MG63 (cell line): ENCODE measurements around the gene HIVEP2. TPM values are rescaled to one million over a fixed set of nuclear protein-coding genes. Genes with fewer than 3 reads are reported as not detected.
A peak's percentile ranks its signal among the peaks of the same experiment; 100 is the strongest.

ENCODE experiments used
- DNase-seq: peaks from one replicate; pipeline ENCODE4 v3.0.0-alpha.2; 2020
- H3K27me3 ChIP-seq: fragments of 250-450 bp; sonication (Bioruptor Pico); 2 replicates; pipeline ENCODE4 v1.5.1; 2020; ENCODE audit warnings: mild to moderate bottlenecking, moderate library complexity
- H3K36me3 ChIP-seq: fragments of 250-450 bp; sonication (Bioruptor Pico); 2 replicates; pipeline ENCODE4 v1.5.1; 2020; ENCODE audit warnings: mild to moderate bottlenecking, moderate library complexity
- H3K4me3 ChIP-seq: fragments of 250-450 bp; sonication (Bioruptor Pico); 2 replicates; pipeline ENCODE4 v1.5.1; 2020; ENCODE audit warnings: mild to moderate bottlenecking, moderate library complexity
- H3K9me3 ChIP-seq: fragments of 250-450 bp; sonication (Bioruptor Pico); 2 replicates; pipeline ENCODE4 v1.5.1; 2020; ENCODE audit warnings: mild to moderate bottlenecking, moderate library complexity
- total RNA-seq: library from RNA; depleted of rRNA; stranded (reverse); fragments of >200 nt; shearing (Covaris generic); gene quantifications from 2 replicates; pipeline ENCODE4 v1.2.3, GENCODE V29; 2014; ENCODE audit warnings: low replicate concordance

Gene HIVEP2
- total RNA-seq, 1 experiment from 2014 or later, result 2.4 TPM

- no peak for DNase-seq
- H3K4me3 ChIP-seq, result no peak overlapping the region
- H3K9me3 ChIP-seq, result no peaks in the 10 kb centered on the region
- H3K36me3 ChIP-seq, result no peaks in the 10 kb centered on the region
- H3K27me3 ChIP-seq, result no peaks in the 10 kb centered on the region
Measured at GRCh38 chr6:142867988-142868812, 76.8 kb downstream of the HIVEP2 start.

GRCh38 chr6:142867355-142867801, 77.6 kb downstream of the HIVEP2 start:
- Histone ChIP-seq H3K9me3 (no peaks in the 10 kb centered on the region), H3K4me3 (no peak overlapping the region), H3K27me3 (no peaks in the 10 kb centered on the region), H3K36me3 (no peaks in the 10 kb centered on the region)
- no peak for DNase-seq

GRCh38 chr6:142863981-142864380, 81.0 kb downstream of the HIVEP2 start:
- H3K4me3 ChIP-seq, result no peak overlapping the region
- no peaks in the 10 kb centered on the region for H3K36me3 ChIP-seq
- H3K27me3 ChIP-seq, result no peaks in the 10 kb centered on the region
- H3K9me3 ChIP-seq, result no peaks in the 10 kb centered on the region
- DNase-seq, result no peak

DNA sequence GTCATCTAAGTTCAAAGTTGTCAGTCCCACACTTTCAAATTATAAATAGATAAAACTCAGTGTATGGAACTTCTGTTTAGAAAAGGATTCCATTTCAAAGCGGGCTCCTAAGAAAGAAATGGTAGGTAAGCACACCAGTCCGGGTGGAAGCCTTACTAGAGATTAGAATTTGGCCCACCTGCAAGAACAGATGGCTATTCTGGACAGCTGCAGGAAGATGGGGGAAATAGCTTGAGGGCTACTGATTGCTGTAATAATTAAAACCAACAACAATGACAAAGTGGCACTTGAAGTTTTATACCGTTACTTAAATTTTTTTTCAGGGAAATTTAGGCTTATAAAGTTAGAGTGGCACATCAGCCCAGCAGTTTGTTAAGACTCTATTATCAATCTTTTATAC, 83.3 kb downstream of the HIVEP2 start:
- Histone ChIP-seq H3K9me3 (no peaks in the 10 kb centered on the region), H3K36me3 (no peaks in the 10 kb centered on the region), H3K4me3 (no peak overlapping the region), H3K27me3 (no peaks in the 10 kb centered on the region)
- no peak for DNase-seq

DNA sequence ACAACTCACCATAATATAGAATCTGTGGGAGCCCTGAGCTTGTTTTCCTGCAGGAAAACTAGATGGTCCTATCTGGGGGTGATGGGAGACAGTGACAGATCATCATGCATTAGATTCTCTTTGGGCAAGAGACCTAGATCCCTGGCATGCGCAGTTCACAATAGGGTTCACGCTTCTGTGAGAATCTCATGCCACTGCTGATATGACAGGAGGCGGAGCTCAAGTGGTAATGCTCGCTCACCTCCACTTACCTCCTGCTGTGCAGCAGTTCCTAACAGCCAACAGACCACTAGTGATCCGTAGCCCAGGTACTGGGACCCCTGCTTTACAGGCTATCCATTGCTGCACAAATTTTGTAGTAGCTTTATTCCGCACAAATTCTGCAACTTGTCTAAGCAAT, 84.5 kb downstream of the HIVEP2 start:
- Histone ChIP-seq H3K4me3 (no peak overlapping the region), H3K9me3 (no peaks in the 10 kb centered on the region), H3K27me3 (no peaks in the 10 kb centered on the region), H3K36me3 (no peaks in the 10 kb centered on the region)
- DNase-seq, result no peak

DNA sequence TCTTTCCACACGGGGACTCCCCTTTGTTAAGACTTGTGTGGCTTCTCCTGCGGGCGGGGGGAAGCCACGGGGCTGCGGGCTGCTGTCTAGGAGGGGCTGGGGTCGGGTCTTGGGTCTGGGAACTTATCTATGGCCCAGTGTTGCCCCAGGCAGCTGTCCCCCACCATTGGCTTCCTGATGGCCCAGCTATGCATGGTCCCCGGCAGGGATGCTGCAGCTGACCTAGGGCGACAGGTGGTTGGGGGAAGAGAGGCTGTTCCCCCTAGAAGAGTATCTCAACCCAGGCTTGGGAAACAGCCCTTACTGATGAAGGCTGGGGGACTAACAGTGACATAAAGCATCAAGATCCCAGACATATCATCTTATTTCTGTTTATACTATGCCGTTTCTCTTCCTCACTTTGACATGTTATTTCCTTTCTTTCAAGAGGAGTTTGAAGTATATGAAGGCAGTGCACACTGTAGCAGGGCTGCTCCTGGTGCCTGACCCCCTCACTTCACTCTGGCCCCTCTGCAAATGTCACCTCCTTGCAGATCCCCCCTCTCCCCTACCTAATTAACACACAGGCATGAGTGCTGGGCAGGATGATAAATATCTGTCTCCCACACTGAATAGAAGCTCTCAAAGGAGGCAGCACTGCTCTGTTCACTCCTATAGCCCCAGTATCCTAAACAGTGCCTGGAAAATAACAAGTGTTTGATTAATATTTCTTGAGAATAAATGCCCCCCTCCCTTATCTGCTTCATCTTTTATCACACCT, 87.0 kb downstream of the HIVEP2 start:
- no peaks in the 10 kb centered on the region for H3K36me3 ChIP-seq
- H3K9me3 ChIP-seq, result no peaks in the 10 kb centered on the region
- no peak overlapping the region for H3K4me3 ChIP-seq
- DNase-seq, result no peak
- no peaks in the 10 kb centered on the region for H3K27me3 ChIP-seq

- Histone ChIP-seq H3K9me3 (no peaks in the 10 kb centered on the region), H3K4me3 (no peak overlapping the region), H3K27me3 (no peaks in the 10 kb centered on the region), H3K36me3 (no peaks in the 10 kb centered on the region)
- DNase-seq, result no peak
Measured at GRCh38 chr6:142857233-142857761, 87.7 kb downstream of the HIVEP2 start.

GRCh38 chr6:142856624-142857232, 88.2 kb downstream of the HIVEP2 start:
- Histone ChIP-seq H3K4me3 (no peak overlapping the region), H3K9me3 (no peaks in the 10 kb centered on the region), H3K36me3 (no peaks in the 10 kb centered on the region), H3K27me3 (no peaks in the 10 kb centered on the region)
- no peak for DNase-seq

DNA sequence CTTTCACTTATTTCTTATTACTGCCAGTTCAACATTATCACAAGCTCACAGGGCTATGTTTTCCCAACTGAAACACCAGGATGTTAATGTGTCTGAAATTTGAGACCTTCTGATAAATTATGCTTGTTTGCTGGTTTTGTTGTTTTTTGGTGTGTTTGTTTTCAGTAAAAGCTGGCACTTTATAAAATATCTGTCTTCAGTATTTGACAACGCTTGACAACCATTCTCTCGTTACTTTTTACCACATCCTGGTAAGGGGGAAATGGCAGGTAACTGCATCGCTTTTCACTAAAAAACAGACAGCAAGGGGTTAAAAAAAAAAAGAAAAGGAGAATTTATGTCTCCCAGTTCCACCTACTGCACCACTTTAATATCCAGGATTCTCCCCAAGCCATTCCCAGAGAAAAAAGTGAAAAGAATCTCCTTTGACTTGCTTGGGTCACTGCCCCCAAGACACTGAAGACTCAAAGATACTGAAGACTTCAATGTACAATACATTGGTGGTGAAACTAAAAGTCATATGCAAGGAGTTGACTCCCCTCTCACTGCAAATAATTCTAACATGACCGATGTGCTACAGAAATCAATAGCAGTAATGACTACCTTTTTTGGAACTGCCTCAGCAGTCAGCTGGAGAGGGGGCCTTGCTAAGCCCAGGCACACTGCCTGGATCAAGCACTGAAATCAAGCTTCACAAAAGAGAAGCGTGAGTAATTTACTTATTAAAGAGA, 88.9 kb downstream of the HIVEP2 start:
- no peaks in the 10 kb centered on the region for H3K9me3 ChIP-seq
- no peak overlapping the region for H3K4me3 ChIP-seq
- no peak for DNase-seq
- no peaks in the 10 kb centered on the region for H3K27me3 ChIP-seq
- no peaks in the 10 kb centered on the region for H3K36me3 ChIP-seq

DNA sequence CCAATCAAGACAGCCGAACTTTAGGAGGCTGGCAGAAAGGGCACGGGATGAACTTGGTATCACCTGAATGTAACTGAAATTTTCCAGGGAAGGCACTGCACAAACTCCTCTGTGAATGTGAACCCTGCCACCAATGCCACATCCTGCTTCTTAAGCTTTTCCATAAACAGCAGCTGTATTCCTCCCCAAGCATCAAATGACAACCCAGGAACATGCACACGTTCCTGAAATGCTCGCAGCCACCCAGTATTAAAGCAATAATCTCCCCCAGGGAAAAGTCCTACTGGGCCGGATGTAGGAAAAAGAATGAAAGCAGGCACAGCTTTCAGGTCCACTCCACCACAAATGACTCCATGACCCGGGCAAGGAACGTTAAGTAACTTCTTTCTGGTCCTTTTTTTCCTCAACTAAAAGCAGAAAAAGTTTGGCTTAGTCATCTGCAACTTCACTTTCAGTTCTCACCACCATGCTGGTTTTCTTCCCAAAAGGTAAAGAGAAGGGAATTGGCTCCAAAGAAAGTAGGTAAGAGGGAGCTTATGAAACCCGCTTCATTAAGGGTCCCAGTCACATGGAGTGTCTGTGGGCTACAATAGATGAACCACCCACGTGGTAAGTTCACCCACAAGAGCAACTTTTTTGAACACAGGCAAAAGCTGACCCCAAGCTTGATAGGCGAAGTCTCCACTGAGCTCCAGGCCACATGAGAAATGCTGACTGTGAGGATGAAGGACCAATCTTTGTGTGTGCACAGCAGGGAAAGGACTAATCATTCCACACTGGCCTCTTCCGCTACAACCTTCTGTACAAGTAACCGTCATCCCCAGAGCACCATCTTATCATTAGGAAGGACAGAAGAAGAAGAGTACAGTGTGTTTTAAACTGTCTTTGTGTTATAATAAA, 90.1 kb downstream of the HIVEP2 start:
- no peak overlapping the region for H3K4me3 ChIP-seq
- no peaks in the 10 kb centered on the region for H3K27me3 ChIP-seq
- no peaks in the 10 kb centered on the region for H3K36me3 ChIP-seq
- DNase-seq, result no peak
- H3K9me3 ChIP-seq, result no peaks in the 10 kb centered on the region

- Histone ChIP-seq H3K9me3 (no peaks in the 10 kb centered on the region), H3K4me3 (no peak overlapping the region), H3K27me3 (no peaks in the 10 kb centered on the region), H3K36me3 (no peaks in the 10 kb centered on the region)
- no peak for DNase-seq
Measured at GRCh38 chr6:142853244-142854180, 91.5 kb downstream of the HIVEP2 start.

DNA sequence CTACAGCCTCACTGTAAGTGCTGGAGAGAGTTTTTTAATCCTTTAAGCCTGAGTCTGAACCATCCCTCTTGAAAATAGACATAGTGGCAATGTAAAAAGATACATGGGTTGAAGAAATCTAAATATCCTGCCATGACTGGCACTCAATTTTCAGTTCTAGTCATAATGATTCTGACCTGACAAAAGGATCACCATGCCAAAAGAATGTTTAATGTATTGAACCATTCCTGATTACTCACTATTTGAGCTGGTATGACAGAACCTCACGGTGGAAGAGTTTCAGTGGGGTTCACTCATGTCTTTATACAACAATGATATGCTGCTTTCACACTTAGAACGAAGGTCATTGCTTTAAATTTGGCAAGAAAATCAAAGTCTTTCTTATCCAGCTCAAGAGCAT, 93.4 kb downstream of the HIVEP2 start:
- H3K36me3 ChIP-seq, result no peaks in the 10 kb centered on the region
- no peaks in the 10 kb centered on the region for H3K9me3 ChIP-seq
- DNase-seq, result peak; percentile 33
- H3K27me3 ChIP-seq, result no peaks in the 10 kb centered on the region
- no peak overlapping the region for H3K4me3 ChIP-seq

DNA sequence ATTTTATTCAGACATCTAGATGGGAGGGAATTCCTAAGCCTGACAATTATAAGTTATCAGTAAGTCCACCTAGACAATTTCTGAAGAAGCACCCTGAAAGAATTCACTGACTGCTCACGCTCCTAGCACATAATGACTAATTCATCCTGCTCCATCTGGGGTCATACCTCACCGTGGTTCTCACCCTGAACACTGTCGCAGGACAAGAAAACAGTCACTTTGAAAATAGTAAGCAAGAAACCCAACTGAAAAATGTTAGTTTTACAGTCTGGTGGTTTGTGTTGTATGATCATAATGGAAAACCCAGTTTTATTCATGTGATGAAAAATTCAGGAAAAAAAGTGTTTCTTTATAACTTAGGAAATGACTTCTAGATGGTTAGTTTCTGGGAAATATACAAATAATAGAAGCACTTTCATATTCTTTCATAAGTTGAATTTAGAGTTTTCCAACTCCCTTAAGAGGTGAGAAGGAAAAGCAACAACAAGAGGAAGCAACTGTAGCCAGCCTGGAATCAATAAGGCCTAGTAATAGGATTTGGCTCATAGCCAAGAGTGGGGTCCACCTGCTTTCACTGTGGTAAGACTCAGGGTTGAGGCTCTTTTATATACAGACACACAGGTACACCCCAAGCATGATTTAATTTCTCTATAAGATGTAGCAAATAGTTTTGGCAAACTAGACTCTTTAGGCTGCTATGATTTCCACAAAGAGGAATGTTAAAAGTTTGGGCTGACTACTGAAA, 94.1 kb downstream of the HIVEP2 start:
- Histone ChIP-seq H3K36me3 (no peaks in the 10 kb centered on the region), H3K4me3 (no peak overlapping the region), H3K27me3 (no peaks in the 10 kb centered on the region), H3K9me3 (no peaks in the 10 kb centered on the region)
- no peak for DNase-seq

DNA sequence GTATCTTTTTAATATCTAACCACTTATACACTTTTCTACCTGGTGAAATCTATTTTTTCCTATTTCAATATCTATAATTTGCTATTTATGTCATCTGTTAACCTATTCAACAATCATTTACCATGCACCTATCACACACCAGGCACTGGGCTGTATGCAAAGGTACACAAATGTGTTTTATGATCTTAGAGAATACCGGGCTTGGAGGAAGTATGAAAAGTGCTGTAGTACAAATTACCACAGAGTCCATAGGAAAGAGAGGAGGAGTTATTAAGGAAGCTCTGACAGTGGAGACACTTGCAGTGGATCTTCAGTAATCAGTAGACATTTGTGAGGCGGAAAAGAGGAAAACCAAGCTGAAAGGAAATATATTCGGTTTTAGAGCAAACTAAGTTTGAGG, 96.0 kb downstream of the HIVEP2 start:
- Histone ChIP-seq H3K4me3 (no peak overlapping the region), H3K36me3 (no peaks in the 10 kb centered on the region), H3K9me3 (no peaks in the 10 kb centered on the region), H3K27me3 (no peaks in the 10 kb centered on the region)
- no peak for DNase-seq
